Epithelial cell of prostate (primary cell): ENCODE data around the gene NLRP13.

Experiments
- DNase-seq: peaks from one replicate; pipeline ENCODE4 v3.0.0-alpha.2; 2011; ENCODE audit warnings: low read depth, low spot score
- H3K27ac ChIP-seq: fragments of 450-650 bp; 2 replicates; pipeline ENCODE4 v1.5.1; 2017; ENCODE audit warnings: mild to moderate bottlenecking

Gene NLRP13

DNA sequence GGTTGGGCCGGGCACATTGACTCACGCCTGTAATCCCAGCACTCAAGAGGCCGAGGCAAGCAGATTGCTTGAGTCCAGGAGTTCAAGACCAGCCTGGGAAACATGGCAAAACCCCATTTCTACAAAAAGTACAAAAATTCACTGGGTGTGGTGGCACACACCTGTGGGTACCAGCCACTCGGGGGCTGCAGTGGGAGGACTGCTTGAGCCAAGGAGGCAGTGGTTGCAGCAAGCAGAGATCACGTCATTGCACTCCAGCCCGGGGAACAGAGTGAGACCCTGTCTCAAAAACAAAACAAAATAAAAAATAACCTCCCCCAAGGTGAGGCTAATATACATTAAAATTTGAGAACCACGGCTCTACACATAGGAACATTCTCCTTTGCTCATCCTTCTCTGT is 24.9 kb downstream of the NLRP13 start:
- no peak overlapping the region for H3K27ac ChIP-seq
- DNase-seq, result no peak

DNA sequence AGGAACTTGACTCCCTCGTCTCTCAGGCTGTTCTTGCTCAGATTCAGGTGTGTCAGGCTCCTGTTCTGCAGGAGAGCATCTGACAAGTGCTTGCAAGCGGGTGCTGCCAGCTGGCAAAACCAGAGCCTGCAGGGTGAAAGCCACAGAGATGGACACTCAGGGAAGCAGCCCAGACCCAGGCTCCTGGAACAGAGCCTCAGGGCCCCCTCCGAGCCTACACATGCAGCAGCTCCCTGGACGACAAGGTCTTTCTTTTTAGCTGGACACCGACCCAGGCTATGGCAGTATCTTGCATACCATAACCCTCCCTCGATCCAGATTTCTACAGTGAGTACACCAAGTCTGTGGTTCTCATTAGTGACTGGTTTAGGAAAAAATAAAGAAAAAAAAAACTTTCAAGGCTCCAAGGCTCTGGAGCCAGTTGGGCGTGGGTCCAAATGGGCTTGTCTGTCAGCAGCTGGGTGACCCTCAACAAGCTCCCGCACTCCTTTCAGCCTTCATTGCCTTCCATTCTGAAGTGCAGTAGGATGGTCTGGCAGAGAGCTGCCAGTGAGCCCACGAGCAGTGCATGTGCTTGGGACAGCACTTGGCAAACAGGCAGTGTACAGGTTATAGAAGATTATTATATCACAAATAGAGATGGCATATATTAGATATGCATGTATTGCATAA is 29.9 kb downstream of the NLRP13 start:
- DNase-seq, result no peak
- H3K27ac ChIP-seq, result no peak overlapping the region

DNA sequence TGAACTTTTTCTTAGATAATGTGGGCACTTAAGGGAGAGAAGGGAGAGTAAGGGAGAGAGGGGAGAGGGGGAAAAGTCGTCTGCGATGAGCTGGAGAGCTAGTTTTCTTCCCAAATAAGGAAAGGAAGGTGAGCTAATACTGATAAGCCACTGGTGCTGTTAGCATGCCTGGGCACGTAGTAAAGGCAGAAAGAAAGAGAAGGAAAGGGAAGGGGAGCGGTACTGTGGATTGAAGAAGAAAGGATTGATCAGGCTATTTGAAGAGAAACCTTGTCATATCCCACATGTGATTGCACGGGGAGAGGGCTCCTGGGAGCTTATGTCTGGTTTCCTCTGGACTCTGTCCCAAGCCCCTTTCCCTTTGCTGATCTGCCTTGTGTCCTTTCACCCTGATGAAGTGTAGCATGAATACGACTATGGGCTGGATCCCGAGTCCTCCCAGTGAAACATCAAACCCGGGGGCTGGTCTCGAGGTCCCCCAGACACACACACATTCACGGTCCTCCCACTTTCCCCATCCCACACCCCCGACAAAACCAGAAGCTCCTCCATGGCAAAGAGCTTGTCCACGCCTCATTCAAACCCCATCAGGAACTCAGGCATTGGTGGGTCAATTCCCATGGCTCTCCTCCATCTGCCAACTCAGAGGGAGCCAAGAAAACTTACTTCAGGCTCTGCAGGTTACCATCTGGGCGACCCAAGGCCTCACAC is 30.6 kb downstream of the NLRP13 start:
- DNase-seq, result no peak
- no peak overlapping the region for H3K27ac ChIP-seq

DNA sequence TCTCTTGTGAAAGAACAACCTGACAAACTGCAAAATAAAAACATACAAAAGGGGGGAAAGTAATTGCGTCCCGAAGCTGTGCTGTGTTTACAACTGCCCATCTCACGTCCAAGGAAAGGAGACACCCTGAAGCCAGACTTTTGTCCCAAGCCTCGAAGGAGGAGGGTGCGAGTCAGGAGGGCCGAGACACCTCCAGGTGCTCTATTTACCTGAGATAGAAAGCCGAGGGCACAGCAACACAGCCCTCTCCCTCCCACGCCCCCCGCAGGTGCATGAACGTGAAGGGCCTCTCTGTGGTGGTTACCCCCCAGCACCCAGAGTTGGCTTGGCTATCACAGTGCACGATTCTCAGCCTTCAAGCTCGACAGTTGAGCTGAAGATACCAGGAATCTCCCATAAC is 33.2 kb downstream of the NLRP13 start:
- DNase-seq, result no peak
- H3K27ac ChIP-seq, result no peak overlapping the region

DNA sequence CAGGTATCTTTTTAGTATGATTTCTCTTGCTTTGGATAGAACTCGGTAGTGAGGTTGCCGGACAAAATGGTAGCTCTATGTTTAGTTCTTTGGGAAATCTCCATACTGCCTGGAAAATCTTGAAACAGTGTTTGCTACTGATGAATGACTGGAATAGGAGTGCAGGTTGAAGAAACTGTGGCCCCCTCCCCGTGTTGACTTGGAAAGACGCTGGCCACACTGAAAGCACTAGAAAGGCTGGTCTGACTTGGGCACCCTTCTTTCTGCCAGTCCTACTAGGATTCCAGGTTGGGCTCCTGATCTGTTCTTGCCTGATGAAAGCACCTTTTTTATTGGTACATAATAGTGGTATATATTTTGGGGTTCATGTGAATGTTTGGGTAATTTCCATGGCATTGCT is 49.5 kb downstream of the NLRP13 start:
- DNase-seq, result no peak
- H3K27ac ChIP-seq, result no peak overlapping the region

DNA sequence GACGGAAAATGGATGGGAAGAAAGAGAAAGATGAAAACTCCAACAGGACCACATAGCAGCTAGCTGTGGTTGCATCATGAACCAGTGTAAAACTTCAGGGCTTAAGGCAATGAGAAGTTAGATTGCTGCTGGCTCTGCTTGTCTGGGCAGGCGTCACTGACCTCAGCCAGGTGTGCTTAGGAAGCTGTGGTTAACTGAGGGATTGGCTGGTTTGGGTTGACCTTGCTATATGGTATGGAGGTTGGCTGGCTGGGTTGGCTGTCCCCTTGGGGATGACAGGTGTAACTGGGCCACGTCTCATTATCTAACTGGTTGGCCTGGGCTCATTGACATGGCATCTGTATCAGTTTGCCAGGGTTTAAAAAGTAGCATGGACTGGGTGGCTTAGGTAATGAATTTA is 54.9 kb downstream of the NLRP13 start:
- no peak overlapping the region for H3K27ac ChIP-seq
- DNase-seq, result no peak

DNA sequence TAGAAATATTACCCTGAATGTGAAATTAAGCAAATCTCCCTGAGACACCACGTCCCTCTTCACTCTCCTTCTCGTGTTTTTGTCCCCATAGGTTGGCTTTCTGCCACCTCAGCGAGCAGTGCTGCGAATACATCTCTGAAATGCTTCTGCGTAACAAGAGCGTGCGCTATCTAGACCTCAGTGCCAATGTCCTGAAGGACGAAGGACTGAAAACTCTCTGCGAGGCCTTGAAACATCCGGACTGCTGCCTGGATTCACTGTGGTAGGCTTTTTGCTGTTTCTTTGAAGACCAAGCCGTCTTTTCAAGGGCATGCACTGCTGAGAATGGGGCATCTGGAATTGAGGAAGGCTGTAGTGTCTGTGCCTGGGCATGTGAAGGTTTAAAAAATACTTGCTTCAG is 61.4 kb downstream of the NLRP13 start:
- DNase-seq, result no peak
- H3K27ac ChIP-seq, result no peak overlapping the region

DNA sequence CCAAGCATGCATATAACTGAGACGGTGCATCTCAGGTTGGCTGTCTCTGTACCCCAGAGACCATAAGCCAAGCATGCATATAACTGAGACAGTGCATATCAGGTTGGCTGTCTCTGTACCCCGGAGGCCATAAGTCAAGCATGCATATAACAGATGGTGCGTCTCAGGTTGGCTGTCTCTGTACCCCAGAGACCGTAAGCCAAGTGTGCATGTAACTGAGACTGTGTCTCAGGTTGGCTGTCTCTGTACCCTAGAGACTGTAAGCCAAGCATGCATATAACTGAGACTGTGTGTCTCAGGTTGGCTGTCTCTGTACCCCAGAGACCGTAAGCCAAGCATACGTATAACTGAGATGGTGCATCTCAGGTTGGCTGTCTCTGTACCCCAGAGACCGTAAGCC is 65.0 kb downstream of the NLRP13 start:
- DNase-seq, result no peak
- H3K27ac ChIP-seq, result no peak overlapping the region

DNA sequence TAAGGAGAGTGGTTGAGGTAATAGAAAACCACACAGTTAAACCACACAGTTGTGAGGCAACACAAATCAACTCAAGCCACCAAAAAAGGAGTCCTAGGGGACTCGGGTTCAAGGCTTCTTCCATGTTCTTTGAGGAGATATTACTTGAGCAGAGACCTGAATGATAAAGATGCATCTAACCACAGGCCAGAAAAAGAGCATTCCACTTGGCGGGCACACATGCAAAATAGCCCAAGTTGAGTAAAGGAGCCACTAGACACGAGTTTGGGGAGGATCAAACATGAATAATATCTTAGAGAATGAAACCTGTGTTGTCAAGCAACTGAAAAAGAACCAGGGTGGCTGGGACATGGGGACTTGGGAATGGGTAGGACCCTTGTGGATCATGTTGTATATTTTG is 65.6 kb downstream of the NLRP13 start:
- DNase-seq, result no peak
- no peak overlapping the region for H3K27ac ChIP-seq

DNA sequence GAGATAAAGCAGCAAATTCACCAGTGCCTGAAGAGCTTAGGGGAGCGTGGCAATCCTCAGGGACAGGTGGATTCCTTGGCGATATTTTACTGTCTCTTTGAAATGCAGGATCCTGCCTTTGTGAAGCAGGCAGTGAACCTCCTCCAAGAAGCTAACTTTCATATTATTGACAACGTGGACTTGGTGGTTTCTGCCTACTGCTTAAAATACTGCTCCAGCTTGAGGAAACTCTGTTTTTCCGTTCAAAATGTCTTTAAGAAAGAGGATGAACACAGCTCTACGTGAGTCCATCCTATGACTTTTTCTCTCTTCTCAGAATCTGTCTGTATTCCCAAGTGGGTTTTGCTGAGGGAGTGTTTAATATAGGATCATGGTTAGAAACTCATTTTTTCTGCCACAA is 73.2 kb downstream of the NLRP13 start:
- no peak overlapping the region for H3K27ac ChIP-seq
- no peak for DNase-seq

DNA sequence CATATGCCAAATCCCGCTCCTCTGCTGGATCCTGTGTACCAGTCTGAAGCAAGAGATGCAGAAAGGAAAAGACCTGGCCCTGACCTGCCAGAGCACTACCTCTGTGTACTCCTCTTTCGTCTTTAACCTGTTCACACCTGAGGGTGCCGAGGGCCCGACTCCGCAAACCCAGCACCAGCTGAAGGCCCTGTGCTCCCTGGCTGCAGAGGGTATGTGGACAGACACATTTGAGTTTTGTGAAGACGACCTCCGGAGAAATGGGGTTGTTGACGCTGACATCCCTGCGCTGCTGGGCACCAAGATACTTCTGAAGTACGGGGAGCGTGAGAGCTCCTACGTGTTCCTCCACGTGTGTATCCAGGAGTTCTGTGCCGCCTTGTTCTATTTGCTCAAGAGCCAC is 73.7 kb downstream of the NLRP13 start:
- no peak overlapping the region for H3K27ac ChIP-seq
- DNase-seq, result no peak

DNA sequence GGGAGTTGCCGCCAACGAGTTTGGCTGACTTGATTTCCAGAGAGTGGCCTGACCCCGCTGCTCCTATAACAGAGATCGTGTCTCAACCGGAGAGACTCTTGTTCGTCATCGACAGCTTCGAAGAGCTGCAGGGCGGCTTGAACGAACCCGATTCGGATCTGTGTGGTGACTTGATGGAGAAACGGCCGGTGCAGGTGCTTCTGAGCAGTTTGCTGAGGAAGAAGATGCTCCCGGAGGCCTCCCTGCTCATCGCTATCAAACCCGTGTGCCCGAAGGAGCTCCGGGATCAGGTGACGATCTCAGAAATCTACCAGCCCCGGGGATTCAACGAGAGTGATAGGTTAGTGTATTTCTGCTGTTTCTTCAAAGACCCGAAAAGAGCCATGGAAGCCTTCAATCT is 74.2 kb downstream of the NLRP13 start:
- no peak overlapping the region for H3K27ac ChIP-seq
- no peak for DNase-seq

DNA sequence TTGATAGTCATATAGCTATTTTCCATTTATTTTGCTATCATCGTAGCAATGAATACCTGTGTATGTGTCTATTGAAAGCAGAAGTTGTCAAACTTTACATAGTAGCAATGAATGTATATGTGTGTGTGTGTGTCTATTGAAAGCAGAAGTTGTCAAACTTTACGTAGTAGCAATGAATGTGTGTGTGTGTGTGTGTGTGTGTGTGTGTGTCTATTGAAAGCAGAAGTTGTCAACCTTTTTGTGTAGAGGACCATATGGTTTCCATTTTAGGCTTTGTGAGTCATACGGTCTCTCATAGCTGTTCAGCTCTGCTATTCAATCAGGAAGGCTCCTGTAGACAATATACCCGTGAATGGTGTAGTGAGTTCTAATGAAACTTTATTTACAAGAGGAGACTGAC is 75.0 kb downstream of the NLRP13 start:
- H3K27ac ChIP-seq, result no peak overlapping the region
- no peak for DNase-seq

DNA sequence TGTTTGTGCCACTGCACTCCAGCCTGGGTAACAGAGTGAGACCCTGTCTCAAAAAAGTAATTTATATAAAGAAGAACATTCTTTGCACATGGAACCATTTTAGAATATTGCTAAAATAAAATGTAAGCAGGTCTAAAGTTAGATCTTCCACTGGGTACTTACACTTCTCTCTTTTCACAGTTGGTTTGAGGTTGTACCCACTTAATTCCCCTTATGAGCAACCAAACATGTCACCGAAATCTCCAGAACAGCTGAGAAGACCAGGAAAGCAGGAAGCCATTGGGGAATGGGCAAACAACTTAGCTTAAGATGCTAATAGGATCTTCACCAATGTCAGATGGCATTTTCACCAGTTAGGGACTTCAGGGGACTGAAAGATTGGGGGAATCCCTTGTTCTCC is 77.0 kb downstream of the NLRP13 start:
- no peak overlapping the region for H3K27ac ChIP-seq
- DNase-seq, result no peak
